HEK293 (cell line): Measurements from ENCODE around the gene CHIT1.
A peak's percentile ranks its signal among the peaks of the same experiment; 100 is the strongest.

ENCODE experiments used
- BCL11B ChIP-seq: fragments of 450-650 bp; formaldehyde crosslinking; IDR thresholded peaks from 2 replicates; pipeline ENCODE4 v1.5.1; 2016; ENCODE audit warnings: low read depth, missing biosample characterization, missing genetic modification characterization
- GLIS1 ChIP-seq: fragments of 450-650 bp; formaldehyde crosslinking; IDR thresholded peaks from 2 replicates; pipeline ENCODE4 v1.5.1; 2016; ENCODE audit warnings: missing biosample characterization, missing genetic modification characterization
- GLIS2 ChIP-seq: fragments of 450-650 bp; formaldehyde crosslinking; IDR thresholded peaks from 2 replicates; pipeline ENCODE4 v1.5.1; 2016; ENCODE audit warnings: missing biosample characterization, missing genetic modification characterization
- HOXC10 ChIP-seq: sonication (generic); formaldehyde crosslinking; IDR thresholded peaks from 2 replicates; pipeline ENCODE4 v1.8.1; 2023; ENCODE audit warnings: mild to moderate bottlenecking, missing genetic modification reagents
- KLF9 ChIP-seq: fragments of 450-650 bp; formaldehyde crosslinking; IDR thresholded peaks from 2 replicates; pipeline ENCODE4 v1.5.1; 2016; ENCODE audit warnings: missing biosample characterization, missing genetic modification characterization, low read depth
- REST ChIP-seq: fragments of 450-650 bp; formaldehyde crosslinking; IDR thresholded peaks from 2 replicates; pipeline ENCODE4 v1.5.1; 2016; ENCODE audit warnings: missing biosample characterization, missing genetic modification characterization
- SP3 ChIP-seq: fragments of 450-650 bp; formaldehyde crosslinking; IDR thresholded peaks from 2 replicates; pipeline ENCODE4 v1.5.1; 2016; ENCODE audit warnings: missing biosample characterization, missing genetic modification characterization
- ZFP37 ChIP-seq: fragments of 450-650 bp; formaldehyde crosslinking; IDR thresholded peaks from 2 replicates; pipeline ENCODE4 v1.5.1; 2016; ENCODE audit warnings: missing biosample characterization, missing genetic modification characterization
- ZNF148 ChIP-seq: fragments of 450-650 bp; formaldehyde crosslinking; IDR thresholded peaks from 2 replicates; pipeline ENCODE4 v1.5.0; 2017; ENCODE audit warnings: missing biosample characterization, missing genetic modification characterization, borderline replicate concordance
- ZNF155 ChIP-seq: fragments of 450-650 bp; formaldehyde crosslinking; IDR thresholded peaks from 2 replicates; pipeline ENCODE4 v1.5.1; 2016; ENCODE audit warnings: missing biosample characterization, missing genetic modification characterization
- ZNF24 ChIP-seq: fragments of 450-650 bp; formaldehyde crosslinking; IDR thresholded peaks from 2 replicates; pipeline ENCODE4 v1.5.1; 2016; ENCODE audit warnings: missing biosample characterization, missing genetic modification characterization
- ZNF37A ChIP-seq: fragments of 450-650 bp; IDR thresholded peaks from 2 replicates; pipeline ENCODE4 v1.5.1; 2018; ENCODE audit warnings: missing biosample characterization, missing genetic modification characterization
- ZNF394 ChIP-seq: fragments of 450-650 bp; formaldehyde crosslinking; IDR thresholded peaks from 2 replicates; pipeline ENCODE4 v1.5.1; 2016; ENCODE audit warnings: missing biosample characterization, missing genetic modification characterization, mild to moderate bottlenecking, moderate library complexity, borderline replicate concordance
- ZNF423 ChIP-seq: fragments of 450-650 bp; formaldehyde crosslinking; IDR thresholded peaks from 2 replicates; pipeline ENCODE4 v1.5.1; 2016; ENCODE audit warnings: missing biosample characterization, missing genetic modification characterization
- ZNF501 ChIP-seq: fragments of 450-650 bp; formaldehyde crosslinking; IDR thresholded peaks from 2 replicates; pipeline ENCODE4 v1.5.1; 2016; ENCODE audit warnings: missing biosample characterization, missing genetic modification characterization
- ZNF555 ChIP-seq: fragments of 450-650 bp; formaldehyde crosslinking; conservative IDR thresholded peaks from 2 replicates; pipeline ENCODE4 v1.5.1; 2017; ENCODE audit warnings: missing biosample characterization, mild to moderate bottlenecking, missing genetic modification characterization, inconsistent platforms
- ZNF629 ChIP-seq: fragments of 450-650 bp; formaldehyde crosslinking; IDR thresholded peaks from 2 replicates; pipeline ENCODE4 v1.5.1; 2017; ENCODE audit warnings: missing biosample characterization, missing genetic modification characterization
- ZNF660 ChIP-seq: fragments of 450-650 bp; IDR thresholded peaks from 2 replicates; pipeline ENCODE4 v1.5.1; 2018; ENCODE audit warnings: missing biosample characterization, mild to moderate bottlenecking, missing genetic modification characterization
- ZNF830 ChIP-seq: fragments of 450-650 bp; IDR thresholded peaks from 2 replicates; pipeline ENCODE4 v1.5.0; 2018; ENCODE audit warnings: missing biosample characterization, missing genetic modification characterization, low read depth, mild to moderate bottlenecking, moderate library complexity
- ZSCAN5A ChIP-seq: fragments of 450-650 bp; formaldehyde crosslinking; IDR thresholded peaks from 2 replicates; pipeline ENCODE4 v1.5.1; 2016; ENCODE audit warnings: missing biosample characterization, missing genetic modification characterization
- ZXDB ChIP-seq: fragments of 450-650 bp; formaldehyde crosslinking; IDR thresholded peaks from 2 replicates; pipeline ENCODE4 v1.5.1; 2016; ENCODE audit warnings: missing biosample characterization, missing genetic modification characterization
- TF ChIP-seq, protein P1 (sequence below): fragments of 450-650 bp; formaldehyde crosslinking; IDR thresholded peaks from 2 replicates; pipeline ENCODE4 v1.5.1; 2016; ENCODE audit warnings: missing biosample characterization, missing genetic modification characterization
- TF ChIP-seq, protein P2 (sequence below): fragments of 450-650 bp; formaldehyde crosslinking; IDR thresholded peaks from 2 replicates; pipeline ENCODE4 v1.5.1; 2016; ENCODE audit warnings: missing biosample characterization, missing genetic modification characterization
- TF ChIP-seq, protein P3 (sequence below): fragments of 450-650 bp; formaldehyde crosslinking; IDR thresholded peaks from 2 replicates; pipeline ENCODE4 v1.5.1; 2016; ENCODE audit warnings: missing biosample characterization, missing genetic modification characterization, borderline replicate concordance

The CHIT1 gene

DNA sequence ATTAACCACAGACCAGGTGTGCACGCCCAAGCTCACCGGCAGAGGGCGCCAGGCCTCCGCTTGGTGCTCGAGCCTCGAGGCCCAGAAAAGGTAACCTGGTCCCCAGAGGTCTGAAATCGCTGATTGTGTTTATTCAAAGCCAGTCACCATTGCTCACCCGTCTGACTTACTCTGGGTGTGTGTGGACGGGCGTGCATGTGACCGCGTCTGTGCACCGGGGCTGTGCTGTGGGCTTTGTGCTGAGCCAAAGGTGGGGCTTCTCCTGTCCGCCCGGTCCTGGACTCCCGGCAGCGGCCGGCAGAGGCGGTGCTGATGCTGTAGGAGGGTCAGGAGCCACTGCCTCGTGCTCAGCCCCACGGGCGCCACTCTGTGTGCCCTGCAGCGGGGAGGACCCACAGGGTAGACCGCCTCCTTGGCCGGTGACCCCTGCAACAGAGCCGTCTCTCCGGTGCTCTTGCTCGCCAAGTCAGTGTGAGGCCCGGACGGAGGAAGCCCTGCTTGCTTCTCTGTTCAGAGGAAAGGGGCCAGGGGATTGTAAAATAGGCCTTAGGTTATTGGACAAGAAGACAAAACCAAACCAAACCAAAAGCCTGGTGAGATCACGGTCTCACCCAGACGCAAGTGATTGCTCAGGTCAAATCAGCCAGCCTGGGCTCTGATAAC lies 43.9 kb upstream of the CHIT1 start (continued):
- TF ChIP-seq REST (tag by site-specific recombination) (no peak; the same call in 1 of the 2 replicates), ZNF37A (no peak), ZNF148 (no peak), ZXDB (tag by site-specific recombination) (peak; percentile 26; the same call in 1 of the 2 replicates), ZNF24 (tag by site-specific recombination) (no peak), HOXC10 (CRISPR knock-in tag) (no peak), ZNF830 (no peak), ZNF501 (tag by site-specific recombination) (peak; percentile 75), KLF9 (tag by site-specific recombination) (no peak), ZNF155 (tag by site-specific recombination) (no peak), SP3 (tag by site-specific recombination) (peak; percentile 28; the same call in 1 of the 2 replicates), ZFP37 (tag by site-specific recombination) (no peak), ZNF629 (tag by site-specific recombination) (peak; percentile 33; the same call in 1 of the 2 replicates), ZNF660 (tag by site-specific recombination) (peak; percentile 87; the same call in 1 of the 2 replicates), ZSCAN5A (no peak), GLIS1 (tag by site-specific recombination) (peak; percentile 68), ZNF394 (no peak), GLIS2 (tag by site-specific recombination) (no peak), ZNF555 (tag by site-specific recombination) (no peak), BCL11B (tag by site-specific recombination) (no peak; the same call in 1 of the 2 replicates), ZNF423 (tag by site-specific recombination) (no peak)
- TF ChIP-seq, protein P1, sequence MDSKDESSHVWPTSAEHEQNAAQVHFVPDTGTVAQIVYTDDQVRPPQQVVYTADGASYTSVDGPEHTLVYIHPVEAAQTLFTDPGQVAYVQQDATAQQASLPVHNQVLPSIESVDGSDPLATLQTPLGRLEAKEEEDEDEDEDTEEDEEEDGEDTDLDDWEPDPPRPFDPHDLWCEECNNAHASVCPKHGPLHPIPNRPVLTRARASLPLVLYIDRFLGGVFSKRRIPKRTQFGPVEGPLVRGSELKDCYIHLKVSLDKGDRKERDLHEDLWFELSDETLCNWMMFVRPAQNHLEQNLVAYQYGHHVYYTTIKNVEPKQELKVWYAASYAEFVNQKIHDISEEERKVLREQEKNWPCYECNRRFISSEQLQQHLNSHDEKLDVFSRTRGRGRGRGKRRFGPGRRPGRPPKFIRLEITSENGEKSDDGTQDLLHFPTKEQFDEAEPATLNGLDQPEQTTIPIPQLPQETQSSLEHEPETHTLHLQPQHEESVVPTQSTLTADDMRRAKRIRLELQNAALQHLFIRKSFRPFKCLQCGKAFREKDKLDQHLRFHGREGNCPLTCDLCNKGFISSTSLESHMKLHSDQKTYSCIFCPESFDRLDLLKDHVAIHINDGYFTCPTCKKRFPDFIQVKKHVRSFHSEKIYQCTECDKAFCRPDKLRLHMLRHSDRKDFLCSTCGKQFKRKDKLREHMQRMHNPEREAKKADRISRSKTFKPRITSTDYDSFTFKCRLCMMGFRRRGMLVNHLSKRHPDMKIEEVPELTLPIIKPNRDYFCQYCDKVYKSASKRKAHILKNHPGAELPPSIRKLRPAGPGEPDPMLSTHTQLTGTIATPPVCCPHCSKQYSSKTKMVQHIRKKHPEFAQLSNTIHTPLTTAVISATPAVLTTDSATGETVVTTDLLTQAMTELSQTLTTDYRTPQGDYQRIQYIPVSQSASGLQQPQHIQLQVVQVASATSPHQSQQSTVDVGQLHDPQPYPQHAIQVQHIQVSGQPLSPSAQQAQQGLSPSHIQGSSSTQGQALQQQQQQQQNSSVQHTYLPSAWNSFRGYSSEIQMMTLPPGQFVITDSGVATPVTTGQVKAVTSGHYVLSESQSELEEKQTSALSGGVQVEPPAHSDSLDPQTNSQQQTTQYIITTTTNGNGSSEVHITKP: no peak
- TF ChIP-seq, protein P2, sequence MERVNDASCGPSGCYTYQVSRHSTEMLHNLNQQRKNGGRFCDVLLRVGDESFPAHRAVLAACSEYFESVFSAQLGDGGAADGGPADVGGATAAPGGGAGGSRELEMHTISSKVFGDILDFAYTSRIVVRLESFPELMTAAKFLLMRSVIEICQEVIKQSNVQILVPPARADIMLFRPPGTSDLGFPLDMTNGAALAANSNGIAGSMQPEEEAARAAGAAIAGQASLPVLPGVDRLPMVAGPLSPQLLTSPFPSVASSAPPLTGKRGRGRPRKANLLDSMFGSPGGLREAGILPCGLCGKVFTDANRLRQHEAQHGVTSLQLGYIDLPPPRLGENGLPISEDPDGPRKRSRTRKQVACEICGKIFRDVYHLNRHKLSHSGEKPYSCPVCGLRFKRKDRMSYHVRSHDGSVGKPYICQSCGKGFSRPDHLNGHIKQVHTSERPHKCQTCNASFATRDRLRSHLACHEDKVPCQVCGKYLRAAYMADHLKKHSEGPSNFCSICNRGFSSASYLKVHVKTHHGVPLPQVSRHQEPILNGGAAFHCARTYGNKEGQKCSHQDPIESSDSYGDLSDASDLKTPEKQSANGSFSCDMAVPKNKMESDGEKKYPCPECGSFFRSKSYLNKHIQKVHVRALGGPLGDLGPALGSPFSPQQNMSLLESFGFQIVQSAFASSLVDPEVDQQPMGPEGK: 0 out of 2 replicates have a peak, but pooled peaks have one; percentile 55
- TF ChIP-seq, protein P3, sequence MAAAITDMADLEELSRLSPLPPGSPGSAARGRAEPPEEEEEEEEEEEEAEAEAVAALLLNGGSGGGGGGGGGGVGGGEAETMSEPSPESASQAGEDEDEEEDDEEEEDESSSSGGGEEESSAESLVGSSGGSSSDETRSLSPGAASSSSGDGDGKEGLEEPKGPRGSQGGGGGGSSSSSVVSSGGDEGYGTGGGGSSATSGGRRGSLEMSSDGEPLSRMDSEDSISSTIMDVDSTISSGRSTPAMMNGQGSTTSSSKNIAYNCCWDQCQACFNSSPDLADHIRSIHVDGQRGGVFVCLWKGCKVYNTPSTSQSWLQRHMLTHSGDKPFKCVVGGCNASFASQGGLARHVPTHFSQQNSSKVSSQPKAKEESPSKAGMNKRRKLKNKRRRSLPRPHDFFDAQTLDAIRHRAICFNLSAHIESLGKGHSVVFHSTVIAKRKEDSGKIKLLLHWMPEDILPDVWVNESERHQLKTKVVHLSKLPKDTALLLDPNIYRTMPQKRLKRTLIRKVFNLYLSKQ (tag by site-specific recombination): no peak
